ENCODE measurements around the gene SLIT3.
A peak's percentile ranks its signal among the peaks of the same experiment; 100 is the strongest.

SLIT3 gene

DNA sequence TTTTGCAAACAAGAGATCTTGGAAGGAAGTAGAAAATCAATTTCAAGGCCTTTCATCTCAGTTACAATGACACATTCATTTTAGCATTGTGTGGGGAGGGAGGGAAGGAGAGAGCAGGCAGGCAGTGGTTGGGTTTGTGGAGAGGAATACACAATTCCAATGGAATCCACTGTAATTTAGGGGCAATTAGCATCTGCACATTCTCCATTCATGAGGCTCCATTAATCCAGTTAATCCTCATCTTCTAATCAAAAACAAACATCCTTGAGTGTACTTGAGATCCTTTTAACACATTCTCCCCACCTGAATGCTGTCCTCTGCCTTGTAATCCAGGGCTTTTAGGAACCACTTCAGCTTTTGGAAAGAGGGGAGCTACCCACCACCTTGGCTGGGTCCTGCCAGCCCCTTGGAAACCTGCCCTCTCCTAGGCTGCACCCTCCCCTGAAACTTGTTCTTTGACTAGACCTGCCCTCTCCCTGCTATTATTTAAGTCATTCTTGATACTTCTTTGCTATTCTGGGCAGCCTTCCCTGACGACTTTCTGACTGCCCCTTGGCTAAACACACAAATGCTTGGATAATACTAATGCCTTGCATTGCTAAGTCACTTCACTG, 271.2 kb downstream of the SLIT3 start:
- DNase-seq (ENCODE audit: low read depth) = no peak
- TF ChIP-seq, protein P1, sequence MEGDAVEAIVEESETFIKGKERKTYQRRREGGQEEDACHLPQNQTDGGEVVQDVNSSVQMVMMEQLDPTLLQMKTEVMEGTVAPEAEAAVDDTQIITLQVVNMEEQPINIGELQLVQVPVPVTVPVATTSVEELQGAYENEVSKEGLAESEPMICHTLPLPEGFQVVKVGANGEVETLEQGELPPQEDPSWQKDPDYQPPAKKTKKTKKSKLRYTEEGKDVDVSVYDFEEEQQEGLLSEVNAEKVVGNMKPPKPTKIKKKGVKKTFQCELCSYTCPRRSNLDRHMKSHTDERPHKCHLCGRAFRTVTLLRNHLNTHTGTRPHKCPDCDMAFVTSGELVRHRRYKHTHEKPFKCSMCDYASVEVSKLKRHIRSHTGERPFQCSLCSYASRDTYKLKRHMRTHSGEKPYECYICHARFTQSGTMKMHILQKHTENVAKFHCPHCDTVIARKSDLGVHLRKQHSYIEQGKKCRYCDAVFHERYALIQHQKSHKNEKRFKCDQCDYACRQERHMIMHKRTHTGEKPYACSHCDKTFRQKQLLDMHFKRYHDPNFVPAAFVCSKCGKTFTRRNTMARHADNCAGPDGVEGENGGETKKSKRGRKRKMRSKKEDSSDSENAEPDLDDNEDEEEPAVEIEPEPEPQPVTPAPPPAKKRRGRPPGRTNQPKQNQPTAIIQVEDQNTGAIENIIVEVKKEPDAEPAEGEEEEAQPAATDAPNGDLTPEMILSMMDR (IDR thresholded peaks at IDR 0.05; ENCODE audit: low read length, missing control alignments) = no peak
- no peak overlapping the region for H3K4me3 ChIP-seq (replicated peaks; ENCODE audit: low read depth, low read length)

- H3K4me3 ChIP-seq (replicated peaks; ENCODE audit: low read depth, low read length) = no peak overlapping the region
- TF ChIP-seq, protein P1 (IDR thresholded peaks at IDR 0.05; ENCODE audit: low read length, missing control alignments) = no peak
- peak; percentile 32 for DNase-seq (ENCODE audit: low read depth)
Measured at GRCh38 chr5:169029037-169029436, 271.9 kb downstream of the SLIT3 start.

- TF ChIP-seq, protein P1 (IDR thresholded peaks at IDR 0.05; ENCODE audit: low read length, missing control alignments) = no peak
- H3K4me3 ChIP-seq (replicated peaks; ENCODE audit: low read depth, low read length) = no peak overlapping the region
- DNase-seq (ENCODE audit: low read depth) = no peak
Measured at GRCh38 chr5:169027501-169028061, 273.4 kb downstream of the SLIT3 start.

DNA sequence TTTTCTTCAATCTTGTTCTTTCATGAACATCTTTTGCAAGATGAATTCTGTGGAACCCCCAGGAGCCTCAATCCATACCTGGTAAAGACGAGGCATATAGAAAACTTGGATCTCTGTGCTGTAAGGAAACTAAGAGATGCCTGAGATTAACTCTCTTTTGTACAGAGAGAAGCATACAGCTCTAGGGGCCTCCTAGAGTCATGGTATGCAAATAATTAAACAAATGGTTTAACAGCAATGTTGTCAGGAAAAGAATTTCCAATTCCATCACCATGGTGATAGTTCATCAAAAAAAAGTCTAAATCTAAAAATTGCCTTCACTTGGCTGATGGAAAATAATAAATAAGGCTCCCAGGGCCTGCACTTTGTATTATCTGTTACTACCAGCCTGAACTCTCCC, 275.4 kb downstream of the SLIT3 start:
- DNase-seq (ENCODE audit: low read depth) = no peak
- TF ChIP-seq, protein P1 (IDR thresholded peaks at IDR 0.05; ENCODE audit: low read length, missing control alignments) = no peak
- H3K4me3 ChIP-seq (replicated peaks; ENCODE audit: low read depth, low read length) = no peak overlapping the region

GRCh38 chr5:169024421-169024820, 276.5 kb downstream of the SLIT3 start:
- TF ChIP-seq, protein P1 (IDR thresholded peaks at IDR 0.05; ENCODE audit: low read length, missing control alignments) = no peak

GRCh38 chr5:169022718-169023117, 278.2 kb downstream of the SLIT3 start:
- no peak overlapping the region for H3K4me3 ChIP-seq (replicated peaks; ENCODE audit: low read depth, low read length)
- TF ChIP-seq, protein P1 (IDR thresholded peaks at IDR 0.05; ENCODE audit: low read length, missing control alignments) = no peak
- DNase-seq (ENCODE audit: low read depth) = no peak

More at GRCh38 chr5:169024421-169024820, 276.5 kb downstream of the SLIT3 start:
- DNase-seq (ENCODE audit: low read depth) = peak; percentile 46
- no peak overlapping the region for H3K4me3 ChIP-seq (replicated peaks; ENCODE audit: low read depth, low read length)

DNA sequence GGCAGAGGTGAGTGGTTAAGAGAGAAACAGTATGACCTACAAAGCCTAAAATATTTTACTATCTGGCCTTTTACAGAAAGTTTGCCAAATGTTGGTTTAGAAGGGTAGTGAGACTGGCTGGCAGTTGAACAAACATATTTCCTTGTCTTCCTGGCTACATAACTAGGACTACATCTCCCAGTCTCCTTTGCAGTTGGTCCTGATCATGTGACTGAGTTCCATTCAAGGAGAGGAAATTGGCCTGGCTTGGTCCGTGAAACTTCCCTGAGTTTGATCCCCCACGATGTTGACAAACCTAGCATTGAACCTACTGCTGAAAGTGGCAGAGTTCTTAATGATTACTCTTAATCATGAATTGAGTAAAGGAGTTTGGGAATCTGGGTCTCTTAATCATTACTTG, 280.8 kb downstream of the SLIT3 start:
- H3K4me3 ChIP-seq (replicated peaks; ENCODE audit: low read depth, low read length) = no peak overlapping the region
- DNase-seq (ENCODE audit: low read depth) = peak; percentile 29
- TF ChIP-seq, protein P1 (IDR thresholded peaks at IDR 0.05; ENCODE audit: low read length, missing control alignments) = no peak

Measured in fibroblast of pulmonary artery (primary cell).